Fibroblast of upper back skin (primary cell): ENCODE measurements around the gene MCOLN2.

ENCODE experiments used
- DNase-seq: peaks from one replicate; pipeline ENCODE4 v3.0.0-alpha.2; 2013

MCOLN2 gene

GRCh38 chr1:84982395-84982794, 14.5 kb downstream of the MCOLN2 start:
- no peak for DNase-seq

GRCh38 chr1:84975035-84975434, 21.9 kb downstream of the MCOLN2 start:
- no peak for DNase-seq

DNA sequence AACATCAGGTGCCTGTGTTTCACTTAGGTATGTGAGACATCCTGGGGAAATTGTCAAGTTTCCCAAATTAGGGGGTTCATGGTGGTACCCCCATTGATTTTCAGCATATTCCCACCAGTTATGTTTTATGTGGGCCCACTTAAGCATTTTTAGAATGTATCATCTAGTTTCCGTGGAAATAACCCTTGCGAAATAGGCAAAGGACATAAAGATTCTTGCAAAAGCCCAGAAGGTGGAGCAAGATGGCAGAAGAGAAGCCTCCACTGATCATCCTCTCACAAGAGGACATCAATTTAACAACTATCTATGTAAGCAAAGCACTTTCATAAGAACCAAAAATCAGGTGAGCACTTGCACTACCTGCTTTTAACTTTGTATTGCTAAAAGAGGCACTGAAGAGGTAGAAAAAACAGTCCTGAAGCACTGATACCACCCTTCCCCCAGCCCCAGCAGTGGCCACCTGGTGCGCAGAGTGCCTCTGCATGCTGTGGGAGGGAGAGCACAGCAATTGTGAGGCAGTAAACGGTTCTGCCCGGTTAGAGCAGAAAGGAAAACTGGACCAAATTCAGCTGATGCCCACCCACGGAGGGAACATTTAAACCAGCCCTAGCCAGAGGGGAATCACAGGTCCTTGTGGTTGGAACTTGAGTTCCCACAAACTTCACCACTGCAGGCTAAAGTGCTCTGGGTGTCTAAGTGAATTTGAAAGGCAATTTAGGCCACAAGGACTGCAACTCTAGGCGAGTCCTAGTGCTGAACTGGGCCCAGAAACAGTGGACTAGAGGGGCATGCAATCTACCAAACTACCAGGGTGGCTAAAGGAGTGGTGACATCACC, 23.2 kb downstream of the MCOLN2 start:
- DNase-seq: peak; percentile 6

DNA sequence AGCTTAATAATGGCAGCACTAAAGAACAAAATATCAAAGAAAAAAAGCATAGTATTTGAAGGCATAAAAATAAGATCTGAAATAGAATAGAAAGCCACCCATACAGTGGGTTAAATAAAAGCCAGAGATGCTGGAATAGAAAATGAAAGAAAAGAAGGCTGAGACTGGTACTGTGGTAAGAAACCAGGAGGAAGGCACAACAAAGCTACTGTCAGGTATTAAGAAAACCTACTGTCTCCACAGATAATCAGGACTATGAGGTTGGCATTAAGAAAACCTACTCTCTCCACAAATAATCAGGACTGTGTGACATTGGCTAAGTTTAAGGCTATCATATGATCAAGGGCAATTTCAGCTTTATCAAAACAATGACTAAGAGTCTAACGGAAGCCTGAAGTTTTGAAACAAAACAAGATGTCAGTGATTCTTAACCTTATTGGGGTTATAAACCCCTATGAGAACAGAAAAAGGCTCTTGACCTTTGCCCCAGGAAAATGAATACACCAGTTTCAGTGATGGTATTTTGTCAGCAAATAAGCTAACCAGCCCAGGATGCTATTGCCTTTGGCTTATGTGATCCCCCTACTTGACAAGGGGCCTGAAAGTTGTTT, 24.4 kb downstream of the MCOLN2 start:
- no peak for DNase-seq

- no peak for DNase-seq
Observed at GRCh38 chr1:84971957-84972356, 25.0 kb downstream of the MCOLN2 start.

- DNase-seq: no peak
Observed at GRCh38 chr1:84969489-84970250, 27.2 kb downstream of the MCOLN2 start.

DNA sequence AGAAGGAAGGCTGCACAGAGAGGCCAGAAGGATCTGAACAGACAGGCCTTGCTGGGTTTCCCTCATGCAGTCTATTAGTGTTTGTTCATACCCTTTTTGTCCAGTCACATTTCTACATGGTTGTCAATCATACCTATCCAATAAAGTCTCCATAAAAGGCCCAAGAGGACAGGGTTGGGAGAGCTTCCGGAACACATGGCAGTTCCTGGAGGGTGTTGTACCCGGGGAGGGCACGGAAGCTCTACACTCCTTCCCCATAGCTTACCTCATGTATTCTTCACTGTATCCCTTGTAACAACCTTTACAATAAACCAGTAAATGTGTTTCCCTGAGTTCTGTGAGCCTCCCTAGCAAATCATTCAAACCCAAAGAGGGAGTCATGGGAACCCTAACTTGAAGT, 28.0 kb downstream of the MCOLN2 start:
- no peak for DNase-seq

GRCh38 chr1:84968101-84968500, 28.8 kb downstream of the MCOLN2 start:
- no peak for DNase-seq

DNA sequence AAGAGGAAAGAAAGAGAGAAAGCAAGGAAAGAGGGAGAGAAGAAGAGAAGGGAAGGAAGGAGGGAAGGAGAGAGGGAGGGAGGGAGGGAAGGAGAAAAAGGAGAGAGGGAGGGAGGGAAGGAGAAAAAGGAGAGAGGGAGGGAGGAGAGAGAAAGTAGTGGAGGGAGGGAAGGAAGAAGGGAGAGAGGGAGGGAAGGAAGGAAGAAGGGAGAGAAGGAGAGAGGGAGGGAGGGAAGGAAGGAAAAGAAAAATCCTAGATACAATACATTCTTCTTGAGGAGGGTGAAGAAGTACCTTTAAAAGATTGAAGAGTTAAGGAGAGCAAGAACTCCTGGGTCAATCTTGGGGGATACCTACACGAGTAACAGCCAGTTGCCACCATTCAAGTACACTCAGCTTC, 29.2 kb downstream of the MCOLN2 start:
- no peak for DNase-seq

DNA sequence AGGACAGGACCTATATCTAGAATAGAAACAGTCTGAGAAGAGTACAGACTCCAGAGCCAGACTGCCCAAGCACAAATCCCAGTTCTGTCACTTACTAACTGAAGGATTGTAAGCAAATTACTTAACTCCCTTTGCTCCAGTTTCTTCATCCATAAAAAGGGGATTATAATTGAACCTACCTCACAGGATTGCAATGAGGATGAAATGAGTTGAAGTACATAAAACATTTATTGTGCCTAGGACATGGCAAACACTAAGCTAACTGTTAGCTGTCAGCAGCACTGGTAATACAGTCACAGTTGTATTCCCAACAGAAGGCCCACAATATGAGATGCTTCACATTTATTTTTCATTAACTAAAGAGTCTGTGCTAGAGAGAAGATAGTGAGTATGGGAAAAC, 33.9 kb downstream of the MCOLN2 start:
- DNase-seq: no peak

DNA sequence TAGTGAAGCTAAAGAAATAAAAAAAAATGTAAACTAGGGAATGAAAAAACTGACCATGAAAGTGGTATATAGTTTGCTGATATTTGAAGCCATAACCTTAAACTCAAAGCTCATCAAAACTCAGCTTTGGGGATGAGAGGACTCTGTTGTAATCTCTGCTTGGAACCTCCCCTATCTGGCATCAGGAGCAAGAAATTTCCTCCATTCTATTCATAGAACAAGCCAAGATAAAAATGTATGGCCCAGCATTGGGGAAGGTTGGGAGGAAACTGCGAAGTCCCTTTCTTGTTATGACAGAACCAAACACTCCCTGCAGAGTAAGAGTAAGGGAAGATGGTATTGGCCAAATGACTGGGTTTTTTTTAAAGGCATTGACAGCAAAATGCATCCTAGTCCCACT, 35.6 kb downstream of the MCOLN2 start:
- DNase-seq: no peak

DNA sequence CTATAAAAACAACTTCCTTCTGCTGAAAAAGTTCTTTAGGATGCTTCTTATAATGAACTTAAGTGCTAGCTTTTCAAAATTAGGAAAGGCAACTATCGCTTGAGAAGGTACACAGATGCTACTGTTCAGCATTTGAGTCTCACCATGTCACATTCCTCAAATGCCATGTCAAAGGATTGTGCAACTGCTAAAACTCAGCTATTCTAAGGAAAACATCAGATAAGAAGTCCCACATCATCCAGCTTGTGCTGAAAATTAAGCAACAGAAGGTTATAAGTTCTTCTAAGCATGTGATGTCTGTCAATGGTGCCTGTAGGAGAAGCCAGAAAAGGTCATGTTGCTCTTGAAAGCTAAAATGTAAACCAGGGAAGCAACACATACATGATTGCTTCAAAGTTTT, 36.5 kb downstream of the MCOLN2 start:
- DNase-seq: peak; percentile 46

GRCh38 chr1:84959294-84959693, 37.6 kb downstream of the MCOLN2 start:
- DNase-seq: no peak

DNA sequence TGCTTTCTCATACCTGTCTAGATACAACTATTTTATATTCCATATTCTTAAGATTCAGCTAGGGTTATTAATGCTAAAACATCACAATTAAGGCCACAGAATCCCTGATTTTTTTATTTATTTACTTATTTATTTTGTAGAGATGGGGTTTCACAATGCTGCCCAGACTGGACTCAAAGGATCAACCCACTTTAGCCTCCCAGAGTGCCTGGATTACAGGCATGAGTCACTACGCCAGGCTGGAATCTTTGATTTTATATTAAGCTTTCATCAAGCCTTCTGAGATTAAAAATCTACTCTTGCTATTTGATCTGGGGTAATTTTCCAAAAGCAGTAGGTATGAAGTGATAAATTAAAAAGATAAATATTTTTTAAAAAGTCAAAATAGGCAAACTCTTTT, 38.9 kb downstream of the MCOLN2 start:
- no peak for DNase-seq

DNA sequence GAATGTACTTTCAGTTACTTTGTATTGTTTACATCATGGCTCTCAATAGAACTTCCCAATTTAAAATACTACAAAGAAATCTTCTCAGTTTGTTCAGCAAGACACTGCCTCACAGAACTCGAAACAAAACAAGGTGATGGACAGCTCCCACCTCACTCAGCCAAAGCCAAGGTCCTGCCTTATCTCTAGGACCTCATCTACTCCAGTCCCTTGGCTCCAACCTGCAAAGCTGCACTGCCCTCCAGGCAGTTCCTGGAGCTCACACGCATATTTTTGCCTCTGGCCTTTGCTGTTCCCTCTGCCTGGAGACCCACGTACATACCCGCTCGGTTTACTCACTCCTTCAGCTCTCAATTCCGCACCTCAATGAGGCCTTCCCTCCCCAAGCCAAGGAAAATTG, 40.3 kb downstream of the MCOLN2 start:
- no peak for DNase-seq

GRCh38 chr1:84956097-84956496, 40.8 kb downstream of the MCOLN2 start:
- no peak for DNase-seq

- DNase-seq: no peak
Observed at GRCh38 chr1:84949664-84950063, 47.2 kb downstream of the MCOLN2 start.

- DNase-seq: no peak
Observed at GRCh38 chr1:84947536-84948410, 49.1 kb downstream of the MCOLN2 start.

GRCh38 chr1:84946631-84947030, 50.3 kb downstream of the MCOLN2 start:
- no peak for DNase-seq

GRCh38 chr1:84944767-84945486, 52.0 kb downstream of the MCOLN2 start:
- DNase-seq: peak; percentile 88

DNA sequence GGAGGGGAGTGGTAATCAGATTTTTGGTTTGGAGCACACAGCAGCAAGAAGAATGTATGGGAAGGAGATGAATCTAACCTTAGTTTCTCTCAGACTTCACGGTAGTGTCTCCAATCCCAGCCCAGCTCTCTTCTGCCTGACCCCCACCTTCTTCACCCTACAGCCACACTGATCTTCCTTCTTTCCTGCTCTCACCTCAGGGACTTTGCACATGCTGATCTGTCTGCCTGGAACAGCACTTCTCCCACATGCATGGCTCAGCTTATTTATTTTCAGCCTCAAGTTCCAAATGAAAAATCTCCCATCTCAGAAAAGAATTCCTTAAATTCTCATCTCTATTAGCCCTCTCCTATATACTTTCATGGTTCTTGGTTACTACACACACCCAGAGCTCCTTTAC, 55.1 kb downstream of the MCOLN2 start:
- no peak for DNase-seq

GRCh38 chr1:84940481-84940880, 56.4 kb downstream of the MCOLN2 start:
- no peak for DNase-seq
